ENCODE data around the gene MSLN.

Gene MSLN

DNA sequence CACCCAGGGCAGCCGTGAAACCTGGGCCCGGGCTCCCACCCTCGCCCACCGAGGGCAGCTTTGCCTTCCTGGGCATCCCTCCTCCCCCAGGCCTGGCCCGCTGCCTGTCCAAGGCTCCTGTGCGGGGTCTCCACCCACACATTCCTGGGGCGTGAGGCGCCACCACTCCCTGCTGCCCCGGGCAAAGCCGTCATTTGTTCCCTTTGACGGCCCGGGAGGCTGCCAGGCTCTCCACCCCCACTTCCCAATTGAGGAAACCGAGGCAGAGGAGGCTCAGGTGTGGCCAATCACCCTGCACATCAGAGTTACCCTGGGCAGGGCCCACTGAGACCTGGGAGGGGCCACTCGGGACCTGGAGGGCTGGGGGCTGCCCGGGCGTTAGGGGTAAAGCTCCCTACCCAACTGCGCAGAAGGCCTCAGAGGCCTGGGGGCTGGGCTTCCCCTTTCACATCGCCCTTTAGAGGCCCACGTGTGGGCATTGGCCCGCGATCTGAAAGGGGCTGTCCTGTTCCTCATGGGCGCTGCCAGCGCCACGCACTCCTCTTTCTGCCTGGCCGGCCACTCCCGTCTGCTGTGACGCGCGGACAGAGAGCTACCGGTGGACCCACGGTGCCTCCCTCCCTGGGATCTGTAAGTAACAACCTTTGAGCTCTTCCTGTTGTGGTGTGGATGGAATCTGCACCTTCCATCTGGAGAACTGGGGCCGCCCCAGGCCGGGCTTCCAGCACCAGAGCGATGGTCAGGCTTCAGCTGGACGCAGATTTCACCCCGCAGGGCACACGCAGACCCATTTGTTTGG is at the start of gene MSLN:
Gene MSLN, plus strand, starts transcription at position 190 of the 799 bp plus-strand sequence. CDS start 1,947 bp downstream, outside the sequence.
- no peak for DNase-seq

DNA sequence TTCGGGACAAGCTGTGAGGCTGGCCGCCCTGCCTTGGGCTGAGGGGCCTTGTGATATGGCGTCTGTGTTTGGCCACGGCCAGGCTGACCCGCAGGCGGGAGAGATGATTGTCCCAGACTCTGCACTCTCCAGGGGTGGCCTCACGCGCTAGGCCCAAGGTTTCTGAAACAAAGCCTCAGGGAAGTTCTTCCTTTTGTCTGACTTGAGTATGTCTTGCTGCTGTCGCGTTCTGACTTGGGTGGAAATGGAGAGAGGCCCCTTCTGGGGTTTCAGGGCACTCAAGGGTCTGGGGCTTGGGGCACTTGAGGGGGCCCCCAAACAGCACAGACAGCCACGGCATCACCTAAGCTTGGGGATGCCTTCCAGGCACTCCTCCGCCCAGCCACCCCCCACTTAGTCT is 49.5 kb upstream of the MSLN start:
- peak; percentile 71 for DNase-seq

DNA sequence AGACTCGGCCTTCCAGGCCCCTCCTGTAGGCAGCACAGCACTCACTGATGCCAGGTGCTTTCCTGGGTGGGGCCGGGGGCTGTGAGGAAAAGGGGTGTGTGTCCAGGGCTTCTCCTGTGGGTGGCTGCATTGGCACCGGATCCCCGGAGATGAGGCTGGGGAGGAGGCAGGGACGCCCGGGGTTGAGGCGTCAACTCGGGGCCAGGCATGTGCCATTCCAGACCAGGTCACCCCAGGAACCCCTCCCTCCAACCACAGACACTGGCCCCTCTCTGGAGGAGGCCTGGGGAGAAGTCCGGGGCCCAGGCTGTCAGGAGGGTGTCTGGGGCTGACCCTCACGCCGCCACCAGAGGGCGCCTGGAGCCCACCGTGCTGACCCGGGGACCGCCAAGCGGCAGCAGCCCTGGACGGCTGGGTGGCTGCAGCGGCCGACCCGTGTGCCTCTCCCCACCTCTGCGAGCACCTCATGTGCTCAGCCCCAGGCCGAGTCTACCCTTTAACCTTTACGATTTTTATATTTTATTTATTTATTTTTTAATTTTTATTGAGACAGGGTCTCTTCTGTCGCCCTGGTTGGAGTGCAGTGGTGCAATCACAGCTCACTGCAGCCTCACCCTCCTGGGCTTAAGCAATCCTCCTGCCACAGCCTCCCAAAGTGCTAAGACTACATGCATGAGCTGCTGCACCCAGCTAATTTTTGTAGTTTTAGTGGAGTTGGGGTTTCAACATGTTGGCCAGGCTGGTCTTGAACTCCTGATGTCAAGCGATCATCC is 48.8 kb upstream of the MSLN start:
- peak; percentile 88 for DNase-seq

DNA sequence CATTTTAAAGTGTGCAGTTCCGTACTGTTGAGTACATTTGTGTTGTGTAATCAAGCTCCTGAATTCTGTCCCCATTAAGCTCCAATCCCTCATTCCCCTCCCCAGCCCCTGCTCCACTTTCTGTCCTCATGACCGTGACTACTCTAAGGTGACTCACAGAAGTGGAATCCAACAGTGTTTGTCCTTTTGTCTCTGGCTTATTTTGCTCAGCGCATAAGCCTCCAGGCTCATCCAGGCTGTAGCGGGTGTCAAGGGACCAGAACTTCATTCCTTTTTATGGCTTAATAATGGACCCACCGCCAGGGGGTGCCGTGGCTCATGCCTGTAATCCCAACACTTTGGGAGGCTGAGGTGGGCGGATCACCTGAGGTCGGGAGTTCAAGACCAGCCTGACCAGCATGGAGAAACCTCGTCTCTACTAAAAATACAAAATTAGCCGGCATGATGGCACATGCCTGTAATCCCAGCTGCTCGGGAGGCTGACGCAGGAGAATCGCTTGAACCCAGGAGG is 47.7 kb upstream of the MSLN start:
- DNase-seq, result peak; percentile 85

DNA sequence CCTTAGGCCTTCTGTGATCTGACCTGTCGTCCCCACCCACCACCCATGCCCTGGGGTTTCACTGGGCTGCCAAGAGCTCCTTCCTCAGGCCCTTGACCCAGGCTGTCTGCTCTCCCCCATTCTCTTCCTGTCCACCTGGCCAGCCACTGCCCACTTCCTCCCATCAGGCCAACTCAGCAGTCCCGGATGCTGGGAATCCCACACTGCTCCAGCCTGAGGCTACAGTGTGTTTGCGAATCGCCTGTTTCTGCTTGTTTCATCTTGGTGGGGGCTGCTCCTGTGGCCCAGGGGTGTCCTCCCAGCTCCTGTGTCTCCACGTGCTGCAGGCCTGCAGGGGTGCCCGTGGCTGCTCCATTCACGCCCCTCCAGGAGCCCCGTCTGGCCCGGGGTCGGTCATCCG is 46.5 kb upstream of the MSLN start:
- DNase-seq, result no peak

DNA sequence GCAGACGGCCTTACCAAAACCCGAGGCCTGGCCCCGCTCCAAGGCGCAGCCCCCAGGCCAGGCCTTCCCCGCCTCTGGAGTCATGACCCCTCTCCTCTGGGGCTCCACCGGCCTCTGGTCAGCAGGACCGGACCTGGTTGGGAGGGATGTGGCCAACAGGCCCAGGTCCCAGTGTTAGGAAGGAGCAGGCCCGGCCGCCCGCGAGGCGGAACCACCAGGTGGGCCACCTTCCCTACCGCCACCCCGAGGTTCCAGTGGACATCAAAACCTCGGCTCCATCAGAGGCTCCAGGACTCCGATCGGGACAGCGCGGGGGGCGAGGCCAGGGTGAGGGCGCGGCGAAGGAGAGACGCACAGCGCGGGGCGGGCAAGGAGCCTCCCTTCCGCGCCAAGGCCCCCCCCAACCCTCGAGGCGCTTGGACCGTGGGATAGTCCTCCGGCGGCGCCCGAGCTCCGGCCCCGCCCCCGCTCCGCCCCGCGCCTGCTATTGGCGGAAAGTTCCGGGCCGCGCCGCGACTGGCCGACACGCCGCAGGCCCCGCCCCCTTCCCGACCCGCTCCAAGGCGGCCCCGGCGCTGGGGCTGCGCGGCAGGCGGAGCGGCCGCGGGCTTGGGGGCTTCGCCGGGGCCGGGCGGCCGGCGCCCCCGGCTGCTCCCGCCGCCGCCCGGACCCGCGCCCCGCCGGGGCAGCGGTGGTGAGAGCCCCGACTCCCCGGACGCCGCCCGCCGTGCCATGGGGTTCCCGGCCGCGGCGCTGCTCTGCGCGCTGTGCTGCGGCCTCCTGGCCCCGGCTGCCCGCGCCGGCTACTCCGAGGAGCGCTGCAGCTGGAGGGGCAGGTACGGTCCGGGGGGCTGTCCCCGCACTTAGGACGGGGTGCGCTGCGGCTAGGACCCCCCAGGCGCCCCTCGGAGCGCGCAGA is 45.7 kb upstream of the MSLN start, which contains the start of gene METRN:
Gene METRN, plus strand, starts transcription at position 561 of the 919 bp plus-strand sequence. Its CDS starts 172 bp downstream, at position 733.
- peak; percentile 97 for DNase-seq

DNA sequence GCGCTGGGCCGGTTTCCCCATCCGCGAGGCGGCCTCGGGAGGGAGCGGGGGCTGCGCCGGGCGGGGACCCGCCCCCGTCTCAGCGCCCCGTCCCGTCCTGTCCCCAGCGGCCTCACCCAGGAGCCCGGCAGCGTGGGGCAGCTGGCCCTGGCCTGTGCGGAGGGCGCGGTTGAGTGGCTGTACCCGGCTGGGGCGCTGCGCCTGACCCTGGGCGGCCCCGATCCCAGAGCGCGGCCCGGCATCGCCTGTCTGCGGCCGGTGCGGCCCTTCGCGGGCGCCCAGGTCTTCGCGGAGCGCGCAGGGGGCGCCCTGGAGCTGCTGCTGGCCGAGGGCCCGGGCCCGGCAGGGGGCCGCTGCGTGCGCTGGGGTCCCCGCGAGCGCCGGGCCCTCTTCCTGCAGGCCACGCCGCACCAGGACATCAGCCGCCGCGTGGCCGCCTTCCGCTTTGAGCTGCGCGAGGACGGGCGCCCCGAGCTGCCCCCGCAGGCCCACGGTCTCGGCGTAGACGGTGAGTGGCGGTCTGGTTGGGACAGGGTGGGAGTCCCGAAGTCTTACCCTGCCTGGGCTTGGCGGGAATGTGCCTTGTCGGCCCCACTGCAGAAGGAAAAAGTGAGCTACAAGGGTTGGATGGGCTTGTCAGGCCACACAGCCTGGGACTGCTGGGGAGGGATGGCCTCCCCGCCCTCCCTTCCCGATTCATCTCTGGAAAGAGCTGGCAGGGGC is 44.9 kb upstream of the MSLN start:
- peak; percentile 83 for DNase-seq

DNA sequence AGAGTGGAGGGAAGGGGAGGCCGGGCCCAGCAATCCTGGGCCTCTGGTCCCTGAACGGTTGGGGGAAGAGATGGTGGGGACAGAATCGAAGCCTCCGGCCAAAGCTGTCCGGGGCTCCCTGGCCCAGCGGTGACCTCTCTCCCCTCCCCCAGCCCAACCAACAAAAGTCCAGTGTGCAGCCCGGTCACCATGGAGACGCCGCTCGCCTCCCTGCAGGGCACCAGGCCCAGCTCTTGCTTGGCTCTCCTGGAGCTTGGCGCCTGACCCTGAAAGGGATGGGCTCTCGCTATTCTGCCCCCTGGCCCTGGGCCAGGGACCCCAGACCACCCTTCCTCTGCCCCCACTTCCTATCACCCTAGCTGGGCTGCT is 44.4 kb upstream of the MSLN start:
- peak; percentile 79 for DNase-seq

DNA sequence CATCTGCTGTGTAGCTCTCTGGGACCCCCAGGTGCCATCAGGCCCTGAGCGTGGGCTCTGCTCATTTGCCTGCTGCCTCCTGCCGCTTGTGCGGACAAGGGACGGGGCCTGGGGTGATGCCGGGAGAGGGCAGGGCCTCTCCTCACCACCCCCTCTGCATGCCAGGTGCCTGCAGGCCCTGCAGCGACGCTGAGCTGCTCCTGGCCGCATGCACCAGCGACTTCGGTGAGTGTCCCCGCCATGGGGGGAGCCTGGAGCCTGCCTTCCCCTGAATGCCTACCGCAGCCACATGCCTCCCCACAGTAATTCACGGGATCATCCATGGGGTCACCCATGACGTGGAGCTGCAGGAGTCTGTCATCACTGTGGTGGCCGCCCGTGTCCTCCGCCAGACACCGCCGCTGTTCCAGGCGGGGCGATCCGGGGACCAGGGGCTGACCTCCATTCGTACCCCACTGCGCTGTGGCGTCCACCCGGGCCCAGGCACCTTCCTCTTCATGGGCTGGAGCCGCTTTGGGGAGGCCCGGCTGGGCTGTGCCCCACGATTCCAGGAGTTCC is 43.7 kb upstream of the MSLN start:
- peak; percentile 54 for DNase-seq

DNA sequence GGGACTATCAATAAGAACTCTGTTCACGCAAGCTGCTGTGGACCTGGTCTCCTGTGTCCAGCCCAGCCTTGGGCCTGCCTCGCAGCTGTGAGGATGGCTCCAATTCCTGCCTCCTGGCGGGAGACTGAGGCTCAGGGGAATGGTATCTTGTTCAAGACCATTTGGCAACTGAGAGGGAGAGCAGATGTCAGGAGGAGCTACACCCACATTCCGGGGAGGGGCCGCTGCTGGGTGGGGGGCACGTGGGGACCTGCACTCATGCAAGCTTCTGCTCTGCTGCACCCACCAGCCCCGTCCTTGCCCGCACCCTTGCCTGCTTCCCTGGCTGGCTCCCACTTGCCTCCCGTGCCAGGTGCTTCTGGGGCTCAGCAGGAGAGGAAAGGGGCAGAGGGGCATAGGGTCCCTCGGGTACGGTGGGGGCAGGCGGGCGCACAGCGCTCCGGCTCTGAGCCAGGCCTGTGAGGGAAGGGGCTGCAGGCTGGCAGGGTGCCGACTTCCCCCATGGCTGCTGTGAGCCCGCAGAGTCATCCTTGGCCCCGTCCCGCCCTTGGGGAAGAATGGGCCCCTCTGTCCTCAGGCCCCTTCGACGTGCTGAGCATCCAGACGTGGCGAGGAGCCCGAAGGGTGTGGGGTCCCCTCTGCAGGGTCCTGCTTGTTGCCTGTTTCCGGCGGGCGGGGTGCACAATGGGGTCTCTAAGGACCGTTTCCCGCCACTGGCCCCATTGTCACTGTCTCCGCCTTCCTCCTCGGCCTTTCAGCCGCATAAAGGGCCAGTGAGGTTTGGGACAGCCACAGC is 42.9 kb upstream of the MSLN start:
- no peak for DNase-seq

DNA sequence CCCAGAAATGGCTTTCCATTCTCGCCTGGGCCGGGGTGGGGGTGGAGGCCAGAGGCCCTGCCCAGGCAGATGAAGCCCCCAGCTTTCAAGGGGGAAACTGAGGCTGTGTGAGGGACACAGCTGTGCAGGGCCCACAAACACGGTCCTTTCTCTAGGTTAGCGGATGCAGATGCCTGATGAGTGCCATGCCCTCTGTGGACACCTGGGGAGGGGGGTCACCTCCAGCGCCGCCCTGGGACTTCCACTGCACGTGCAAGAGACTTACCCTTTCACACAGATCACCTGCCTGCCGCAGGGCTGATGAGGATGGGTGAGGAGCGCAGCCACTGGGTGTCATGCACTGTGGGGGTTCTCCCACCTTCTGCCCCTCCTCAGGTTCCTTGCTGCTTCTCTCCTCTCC is 42.1 kb upstream of the MSLN start:
- DNase-seq, result no peak

DNA sequence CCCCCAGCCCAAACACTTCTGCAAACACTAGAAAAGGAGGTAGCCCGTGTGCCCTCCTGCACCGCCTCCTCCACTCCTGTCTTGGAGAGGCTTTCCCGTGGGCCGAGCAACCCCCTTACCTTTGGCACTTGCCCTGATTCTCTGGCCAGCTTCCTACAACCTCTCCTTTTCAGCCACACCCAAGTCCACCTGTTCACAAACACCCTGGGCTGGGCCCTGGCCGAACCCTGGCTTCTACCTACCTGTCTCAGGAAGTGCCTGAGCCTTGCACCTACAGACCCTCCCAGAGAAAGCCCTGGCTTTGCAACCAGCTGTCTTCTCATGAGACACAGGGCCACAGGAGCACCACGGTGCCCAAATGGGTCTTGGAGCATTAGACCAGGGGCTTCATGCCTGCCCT is 41.6 kb upstream of the MSLN start:
- DNase-seq, result peak; percentile 46

DNA sequence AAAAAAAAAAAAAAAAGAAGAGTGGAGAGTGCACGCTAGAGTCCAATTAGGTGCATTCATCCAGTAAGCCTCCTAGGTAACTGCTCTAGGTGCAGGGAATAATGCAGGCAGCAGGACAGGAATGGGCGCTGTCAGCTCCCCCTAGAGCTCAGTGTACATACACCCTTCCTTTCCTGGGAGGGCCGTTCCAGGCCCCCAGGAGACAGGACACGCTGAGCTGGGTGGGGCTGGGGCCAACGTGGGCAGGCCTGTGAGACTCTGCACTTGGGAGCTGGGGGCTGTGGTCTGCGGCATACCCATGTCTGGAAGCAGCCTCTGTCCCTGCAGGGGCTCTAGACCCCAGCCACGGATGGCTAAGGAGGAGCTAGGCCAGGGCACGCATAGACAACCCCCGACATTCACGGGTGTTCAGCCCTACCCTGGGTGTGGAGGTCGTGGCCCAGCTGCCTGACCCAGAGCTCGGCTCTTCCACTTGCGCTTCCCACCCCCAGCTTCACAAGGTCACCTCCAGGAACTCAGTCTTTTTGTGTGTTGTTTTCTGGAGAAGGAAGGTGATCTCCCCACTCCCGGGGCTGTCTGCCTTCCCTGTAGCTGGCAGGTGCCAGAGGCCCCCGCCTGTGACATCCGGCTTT is 40.6 kb upstream of the MSLN start:
- peak; percentile 85 for DNase-seq

DNA sequence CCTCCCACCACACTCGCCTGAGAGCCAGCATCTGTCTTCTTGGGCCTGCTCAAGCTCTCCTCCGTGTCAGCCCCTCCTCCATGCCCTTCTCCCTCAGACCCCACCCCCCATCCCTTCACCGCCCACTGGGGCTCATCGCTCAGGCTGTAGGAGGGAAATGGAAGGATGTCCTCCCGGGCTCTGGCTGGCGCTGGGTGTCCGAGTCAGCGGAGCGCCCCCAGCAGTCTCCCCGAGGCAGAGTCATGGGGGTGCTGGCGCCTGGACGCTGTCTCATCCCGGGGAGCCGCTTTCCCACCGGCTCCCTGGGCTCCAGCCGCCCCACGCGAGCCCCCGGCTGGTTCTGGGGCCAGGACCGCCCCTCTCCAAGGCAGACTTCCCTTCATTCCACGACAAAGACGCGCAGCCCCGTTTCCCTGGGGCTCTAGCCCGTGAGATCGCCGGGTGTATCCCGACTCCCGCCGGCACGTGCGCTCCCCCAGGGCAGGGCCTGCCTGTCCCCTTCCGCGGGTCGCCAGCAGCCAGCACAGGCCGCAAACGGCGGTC is 40.0 kb upstream of the MSLN start:
- DNase-seq, result peak; percentile 96

DNA sequence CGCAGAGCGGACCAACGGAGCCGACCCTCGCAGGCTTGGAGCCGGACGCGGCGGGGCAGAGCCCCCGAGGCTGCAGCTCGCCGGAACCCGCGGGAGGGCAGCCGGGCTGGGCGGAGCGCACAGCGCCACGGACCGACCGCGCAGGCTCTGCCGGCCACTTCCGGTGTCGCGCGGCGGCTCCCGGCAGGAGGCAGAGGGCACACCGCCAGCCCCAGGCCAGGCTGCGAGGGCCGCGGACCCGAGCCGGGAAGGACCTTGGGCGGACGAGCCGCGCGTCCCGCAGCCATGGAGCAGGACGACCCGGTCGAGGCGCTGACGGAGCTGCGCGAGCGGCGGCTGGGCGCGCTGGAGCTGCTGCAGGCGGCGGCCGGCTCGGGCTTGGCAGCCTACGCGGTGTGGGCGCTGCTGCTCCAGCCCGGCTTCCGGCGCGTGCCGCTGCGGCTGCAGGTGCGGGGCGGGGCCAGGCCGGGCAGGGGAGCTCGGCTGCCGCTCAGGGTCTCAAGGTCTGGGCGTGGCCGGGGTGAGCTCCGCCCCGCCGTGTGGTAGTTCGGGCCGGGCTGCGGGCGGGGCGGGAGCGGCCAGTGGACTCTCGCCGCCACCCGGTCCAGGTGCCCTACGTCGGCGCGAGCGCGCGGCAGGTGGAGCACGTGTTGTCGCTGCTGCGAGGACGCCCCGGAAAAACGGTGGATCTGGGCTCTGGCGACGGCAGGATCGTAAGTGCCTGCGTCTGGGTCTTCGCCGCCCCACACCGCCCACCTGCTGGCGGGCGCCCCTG is 39.4 kb upstream of the MSLN start, which contains the start of gene ANTKMT:
Gene ANTKMT, plus strand, starts transcription at position 157 of the 775 bp plus-strand sequence. Its CDS starts 129 bp downstream, at position 286.
- DNase-seq, result peak; percentile 96

DNA sequence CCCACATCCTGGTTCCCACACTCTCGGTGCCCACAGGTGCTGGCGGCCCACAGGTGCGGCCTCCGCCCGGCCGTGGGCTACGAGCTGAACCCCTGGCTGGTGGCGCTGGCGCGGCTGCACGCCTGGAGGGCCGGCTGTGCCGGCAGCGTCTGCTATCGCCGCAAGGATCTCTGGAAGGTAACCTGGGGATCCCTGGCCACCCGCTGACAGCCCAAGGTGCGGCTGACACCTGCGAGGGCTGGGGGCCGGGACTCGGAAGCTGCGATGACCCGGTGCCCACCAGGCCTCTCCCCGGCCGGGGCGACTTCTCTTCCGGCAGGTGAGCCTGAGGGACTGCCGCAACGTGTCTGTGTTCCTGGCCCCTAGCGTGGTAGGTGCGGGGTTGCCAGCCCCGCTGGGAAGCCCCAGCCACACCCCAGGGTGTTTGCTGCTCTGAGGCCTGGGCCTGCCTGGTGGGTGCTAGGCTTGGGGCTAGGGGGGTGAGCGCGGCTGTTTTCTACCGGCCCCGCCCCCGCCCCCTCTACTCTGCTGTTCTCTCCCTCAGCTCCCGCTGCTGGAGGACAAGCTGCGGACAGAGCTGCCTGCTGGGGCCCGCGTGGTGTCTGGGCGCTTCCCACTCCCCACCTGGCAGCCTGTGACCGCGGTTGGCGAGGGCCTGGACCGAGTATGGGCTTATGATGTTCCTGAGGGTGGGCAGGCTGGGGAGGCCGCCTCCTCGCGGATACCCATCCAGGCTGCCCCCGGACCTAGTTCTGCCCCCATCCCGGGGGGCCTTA is 38.6 kb upstream of the MSLN start:
- DNase-seq, result peak; percentile 35

DNA sequence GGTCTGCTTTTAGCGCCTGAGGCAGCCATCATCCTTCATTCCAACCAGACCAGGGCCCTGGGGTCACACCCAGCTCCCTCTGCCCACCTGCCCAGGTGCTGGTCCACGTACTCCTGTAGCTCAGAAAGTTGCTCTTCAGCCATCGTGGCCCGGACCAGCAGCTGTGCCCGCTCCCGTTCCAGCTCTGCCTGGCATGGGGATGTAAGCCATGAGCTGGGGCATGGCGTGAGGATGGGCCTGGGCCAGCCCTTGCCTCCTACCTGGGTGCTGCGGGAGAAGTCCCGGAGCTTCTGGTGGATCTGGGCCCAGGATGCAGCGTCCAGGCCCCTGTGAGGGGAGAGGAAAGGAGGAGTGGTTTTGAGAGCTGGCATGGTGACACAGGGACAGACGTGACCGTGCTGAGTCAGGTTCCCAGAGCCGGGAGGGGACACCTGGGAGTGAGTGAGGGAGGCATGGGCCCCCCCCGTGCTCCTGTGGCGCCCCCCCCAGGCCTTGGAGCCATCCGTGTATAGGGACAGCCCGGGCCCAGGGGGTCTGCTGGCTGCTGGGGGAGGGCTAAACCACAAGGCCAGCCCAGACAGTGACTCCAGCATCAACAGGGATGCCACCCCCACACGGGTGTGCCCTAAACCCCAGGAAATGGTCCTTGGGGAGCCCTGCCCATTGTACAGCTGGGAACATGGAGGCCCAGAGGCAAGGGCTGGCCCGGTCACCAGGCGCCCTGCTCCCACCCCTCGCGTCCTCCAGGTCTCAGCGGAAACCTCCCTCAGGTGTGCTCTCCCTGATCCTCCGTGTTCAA is 37.5 kb upstream of the MSLN start:
- no peak for DNase-seq
